NT2/D1 (cell line): ENCODE results near the gene NUDCD3.

Experiments
- DNase-seq: peaks from one replicate; pipeline ENCODE4 v3.0.0-alpha.2; 2011; ENCODE audit warnings: low read depth, low spot score
- H3K27me3 ChIP-seq: 2 replicates; pipeline ENCODE4 v1.6.0; 2011; ENCODE audit warnings: mild to moderate bottlenecking; ENCODE audit not compliant: insufficient read length, insufficient read depth
- H3K36me3 ChIP-seq: 2 replicates; pipeline ENCODE4 v1.6.1; 2011; ENCODE audit warnings: mild to moderate bottlenecking, low read length, mixed read lengths; ENCODE audit not compliant: insufficient read depth, insufficient read length
- H3K4me1 ChIP-seq: 2 replicates; pipeline ENCODE4 v1.5.1; 2011; ENCODE audit not compliant: insufficient read depth, insufficient read length
- H3K4me3 ChIP-seq: 2 replicates; pipeline ENCODE4 v1.5.1; 2011; ENCODE audit warnings: low read depth; ENCODE audit not compliant: insufficient read length
- H3K9ac ChIP-seq: 2 replicates; pipeline ENCODE4 v1.6.0; 2011; ENCODE audit warnings: low read depth; ENCODE audit not compliant: insufficient read length
- H3K9me3 ChIP-seq: 2 replicates; pipeline ENCODE4 v1.5.1; 2011; ENCODE audit warnings: mild to moderate bottlenecking, low read length; ENCODE audit not compliant: insufficient read depth
- SUZ12 ChIP-seq: IDR thresholded peaks from 2 replicates; pipeline ENCODE4 v1.6.1; 2011; ENCODE audit not compliant: insufficient read length, insufficient read depth; ENCODE audit errors: extremely low read depth
- YY1 ChIP-seq: IDR thresholded peaks from 2 replicates; pipeline ENCODE4 v1.6.1; 2011; ENCODE audit not compliant: insufficient read length, insufficient read depth
- ZNF274 ChIP-seq: IDR thresholded peaks from 2 replicates; pipeline ENCODE4 v1.6.1; 2011; ENCODE audit warnings: mild to moderate bottlenecking, low read depth, low read length

Gene NUDCD3

DNA sequence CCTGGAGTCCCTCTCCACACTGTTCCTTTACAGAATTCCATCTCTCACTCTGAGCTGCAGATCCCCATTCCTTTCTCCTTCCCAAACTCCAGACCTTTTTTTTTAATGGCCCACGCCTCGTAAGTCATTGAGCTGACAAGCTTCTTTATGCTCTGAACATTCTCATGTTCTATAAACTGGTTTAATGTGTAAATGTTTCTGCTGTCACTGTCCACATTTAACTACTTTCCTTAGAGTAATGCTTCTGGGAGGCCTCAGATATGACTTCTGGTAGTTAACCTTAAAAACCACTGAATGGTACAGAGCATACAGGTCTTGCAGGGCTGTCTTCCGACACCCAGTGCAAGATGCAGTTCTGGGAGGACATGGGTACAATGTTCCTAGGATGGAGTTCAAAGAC is 94.0 kb downstream of the NUDCD3 start:
- no peaks in the 10 kb centered on the region for H3K4me1 ChIP-seq
- DNase-seq = no peak
- no peak for TF ChIP-seq SUZ12
- TF ChIP-seq ZNF274 = no peak
- H3K9ac ChIP-seq = no peak overlapping the region
- no peaks in the 10 kb centered on the region for H3K9me3 ChIP-seq
- H3K27me3 ChIP-seq = no peaks in the 10 kb centered on the region
- H3K4me3 ChIP-seq = no peak overlapping the region
- H3K36me3 ChIP-seq = peaks cover 83% of the 10 kb centered on the region

- Histone ChIP-seq H3K9me3 (no peaks in the 10 kb centered on the region), H3K36me3 (peaks cover 84% of the 10 kb centered on the region), H3K4me3 (no peak overlapping the region), H3K4me1 (no peaks in the 10 kb centered on the region), H3K9ac (no peak overlapping the region), H3K27me3 (no peaks in the 10 kb centered on the region)
- TF ChIP-seq YY1 = no peak
- no peak for TF ChIP-seq ZNF274
- no peak for TF ChIP-seq SUZ12
- DNase-seq = no peak
These were observed 95.4 kb downstream of the NUDCD3 start for GRCh38 chr7:44395067-44395466.

DNA sequence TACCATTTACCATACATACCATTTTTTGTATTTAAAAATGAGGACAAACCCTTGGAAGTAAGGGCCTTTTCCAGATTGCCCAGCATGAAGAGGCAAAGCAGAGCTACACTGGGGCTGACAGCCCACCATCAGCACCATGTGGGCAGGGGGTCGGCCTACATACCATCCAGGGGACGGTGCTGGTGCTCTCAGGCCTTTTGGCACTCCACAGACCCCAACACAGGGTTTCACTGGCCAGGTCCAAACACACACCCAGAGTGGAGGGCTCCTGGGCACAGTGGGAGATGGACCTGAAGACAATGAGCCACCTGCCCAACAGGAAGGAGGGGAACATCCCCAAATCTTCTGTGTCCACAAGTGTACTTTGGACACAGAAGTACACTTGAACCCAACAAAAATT is 95.8 kb downstream of the NUDCD3 start:
- TF ChIP-seq ZNF274 (no peak), SUZ12 (no peak), YY1 (no peak)
- Histone ChIP-seq H3K4me1 (no peaks in the 10 kb centered on the region), H3K36me3 (peaks cover 87% of the 10 kb centered on the region), H3K27me3 (no peaks in the 10 kb centered on the region), H3K9ac (no peak overlapping the region), H3K4me3 (no peak overlapping the region), H3K9me3 (no peaks in the 10 kb centered on the region)
- DNase-seq = no peak

DNA sequence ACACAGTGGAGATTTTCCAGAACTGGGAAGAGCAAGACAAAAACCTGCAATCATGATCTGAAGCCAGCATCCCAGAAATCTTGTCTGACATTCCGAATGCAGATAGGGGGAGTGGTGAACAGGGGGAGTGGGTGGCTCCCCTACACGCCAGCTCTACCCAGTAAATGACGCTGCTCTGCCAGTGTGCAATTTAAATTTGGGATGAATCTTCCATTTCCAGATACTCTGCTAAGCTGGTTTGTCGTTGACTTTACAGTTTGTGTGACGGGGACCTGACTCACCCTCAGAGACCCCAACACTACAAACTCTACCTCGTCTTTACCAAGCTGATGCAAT is 96.4 kb downstream of the NUDCD3 start:
- H3K27me3 ChIP-seq = no peaks in the 10 kb centered on the region
- H3K9ac ChIP-seq = no peak overlapping the region
- H3K9me3 ChIP-seq = no peaks in the 10 kb centered on the region
- H3K4me1 ChIP-seq = no peaks in the 10 kb centered on the region
- H3K36me3 ChIP-seq = peaks cover 89% of the 10 kb centered on the region
- no peak overlapping the region for H3K4me3 ChIP-seq
- DNase-seq = no peak
- no peak for TF ChIP-seq YY1
- no peak for TF ChIP-seq ZNF274
- TF ChIP-seq SUZ12 = no peak

DNA sequence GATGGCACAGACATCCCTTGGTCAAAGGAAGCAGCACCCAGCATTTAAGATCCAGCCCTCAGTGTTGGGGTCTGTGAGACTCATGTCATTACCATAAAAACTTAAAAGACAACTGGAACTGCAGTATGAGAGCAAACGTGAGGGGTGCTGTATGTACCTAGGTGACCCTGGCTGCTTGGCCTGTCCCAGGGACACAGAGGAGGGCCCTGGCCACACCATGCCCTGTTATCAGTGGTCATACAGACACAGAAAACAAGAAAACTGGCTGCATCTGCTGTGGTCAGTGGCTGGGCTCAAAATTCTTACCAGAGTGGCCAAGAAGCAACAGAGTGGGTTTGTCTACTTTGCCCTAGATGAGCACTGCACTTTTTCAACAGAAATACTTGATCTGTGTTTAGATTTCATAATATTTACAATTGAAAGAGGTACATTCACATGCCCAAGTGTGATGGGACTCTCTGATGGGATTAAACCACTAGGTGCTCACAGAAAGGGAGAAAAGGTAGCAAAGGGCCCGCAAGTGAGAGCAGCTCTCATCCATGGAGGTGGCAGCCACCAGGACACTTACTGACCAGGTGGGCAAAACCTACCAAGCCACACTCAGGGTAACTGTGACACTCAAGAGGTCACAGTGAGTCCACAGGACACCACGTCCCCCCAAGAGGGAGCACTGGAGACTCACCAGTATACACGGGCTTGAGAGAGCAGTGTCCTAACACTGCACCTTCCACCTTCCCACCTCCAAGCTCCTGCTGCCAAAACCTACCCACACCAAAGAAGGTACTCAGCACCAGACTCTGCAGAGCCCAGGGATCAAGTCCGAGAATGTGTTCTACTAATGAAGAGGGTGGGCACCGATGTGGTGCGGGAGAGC is 97.0 kb downstream of the NUDCD3 start:
- Histone ChIP-seq H3K27me3 (no peaks in the 10 kb centered on the region), H3K4me1 (no peaks in the 10 kb centered on the region), H3K4me3 (no peak overlapping the region), H3K36me3 (peaks cover 89% of the 10 kb centered on the region), H3K9ac (no peak overlapping the region), H3K9me3 (no peaks in the 10 kb centered on the region)
- no peak for DNase-seq
- TF ChIP-seq ZNF274 (no peak), SUZ12 (no peak), YY1 (no peak)

DNA sequence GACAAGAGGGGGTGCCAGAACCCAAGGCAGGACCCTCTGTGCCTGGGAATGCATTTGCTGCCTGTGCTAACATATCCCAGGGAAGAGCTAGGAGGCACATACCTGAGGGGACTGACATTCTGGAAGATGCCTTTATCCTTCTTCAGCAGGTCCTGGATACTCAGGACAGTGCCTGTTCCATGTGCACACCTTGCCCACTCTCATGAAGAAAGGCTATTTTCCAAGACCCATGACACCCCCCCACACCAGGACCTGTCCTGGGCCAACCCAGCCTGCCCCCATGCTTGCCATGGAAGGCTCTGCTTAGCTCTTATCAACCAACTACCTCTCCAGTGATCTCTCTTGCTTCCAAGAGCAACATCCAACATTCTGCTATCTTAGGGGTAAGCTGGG is 97.8 kb downstream of the NUDCD3 start:
- TF ChIP-seq ZNF274 (no peak), YY1 (no peak), SUZ12 (no peak)

GRCh38 chr7:44391746-44392617 is 98.5 kb downstream of the NUDCD3 start:
- no peak overlapping the region for H3K4me3 ChIP-seq
- H3K36me3 ChIP-seq = peaks cover 89% of the 10 kb centered on the region
- no peaks in the 10 kb centered on the region for H3K27me3 ChIP-seq
- DNase-seq = no peak
- TF ChIP-seq YY1 (no peak), ZNF274 (no peak), SUZ12 (no peak)
- no peaks in the 10 kb centered on the region for H3K4me1 ChIP-seq
- H3K9me3 ChIP-seq = no peaks in the 10 kb centered on the region
- no peak overlapping the region for H3K9ac ChIP-seq

More for the DNA sequence above, 97.8 kb downstream of the NUDCD3 start:
- no peak overlapping the region for H3K9ac ChIP-seq
- peaks cover 89% of the 10 kb centered on the region for H3K36me3 ChIP-seq
- DNase-seq = no peak
- H3K4me1 ChIP-seq = no peaks in the 10 kb centered on the region
- H3K27me3 ChIP-seq = no peaks in the 10 kb centered on the region
- H3K4me3 ChIP-seq = no peak overlapping the region
- no peaks in the 10 kb centered on the region for H3K9me3 ChIP-seq
